K562 (cell line): Measurements from ENCODE around the gene POC1B. TPM values are rescaled to one million over a fixed set of nuclear protein-coding genes. Genes with fewer than 3 reads are reported as not detected.

Source experiments
- BDP1 ChIP-seq: IDR thresholded peaks from 3 replicates; pipeline ENCODE4 v1.6.1; 2011; ENCODE audit not compliant: insufficient read length, insufficient read depth
- DIDO1 ChIP-seq: fragments of 450-650 bp; IDR thresholded peaks from 2 replicates; pipeline ENCODE4 v1.6.1; 2016; ENCODE audit warnings: low read depth, missing biosample characterization, missing genetic modification characterization
- FOXM1 ChIP-seq, 2 experiments: fragments of 450-650 bp in 1 of 2; sonication (generic) in 1 of 2; formaldehyde crosslinking in 1 of 2; IDR thresholded peaks; 2 replicates each; pipeline versions ENCODE4 v1.6.1 to v1.9.0; 2017 to 2022; ENCODE audit warnings: low read depth in 2 of 2, mild to moderate bottlenecking in 2 of 2, missing genetic modification reagents in 1 of 2, moderate library complexity in 1 of 2
- GTF2A2 ChIP-seq: IDR thresholded peaks from 2 replicates; pipeline ENCODE4 v1.6.1; 2016; ENCODE audit warnings: mild to moderate bottlenecking, missing genetic modification characterization, missing compliant biosample characterization
- PHF21A ChIP-seq: fragments of 450-650 bp; IDR thresholded peaks from 2 replicates; pipeline ENCODE4 v1.6.1; 2017; ENCODE audit warnings: low read depth, borderline replicate concordance
- POLR2G ChIP-seq: fragments of 200-400 bp; formaldehyde crosslinking; IDR thresholded peaks from 2 replicates; pipeline ENCODE4 v1.6.1; 2017; ENCODE audit warnings: low read depth, mild to moderate bottlenecking, antibody characterized with exemption, low read length, moderate library complexity
- PYGO2 ChIP-seq: fragments of 450-650 bp; IDR thresholded peaks from 2 replicates; pipeline ENCODE4 v1.6.1; 2016; ENCODE audit warnings: mild to moderate bottlenecking, missing genetic modification characterization, moderate library complexity, missing compliant biosample characterization
- RB1 ChIP-seq: fragments of 450-650 bp; IDR thresholded peaks from 2 replicates; pipeline ENCODE4 v1.6.1; 2017; ENCODE audit warnings: low read depth, mild to moderate bottlenecking
- REST ChIP-seq, 2 experiments: fragments of 450-650 bp; formaldehyde crosslinking in 1 of 2; IDR thresholded peaks; 2 replicates each; pipeline versions ENCODE4 v1.4.0 to v1.6.1; 2014 to 2020; ENCODE audit warnings: mild to moderate bottlenecking in 2 of 2, borderline replicate concordance in 1 of 2, low read depth in 1 of 2
- SNAPC5 ChIP-seq: fragments of 250-450 bp; sonication (Bioruptor Pico); IDR thresholded peaks from 2 replicates; pipeline ENCODE4 v1.8.0; 2021; ENCODE audit warnings: moderate library complexity, mild to moderate bottlenecking, inconsistent platforms
- TCF15 ChIP-seq: fragments of 250-450 bp; sonication (Bioruptor Pico); IDR thresholded peaks from 2 replicates; pipeline ENCODE4 v1.8.0; 2022; ENCODE audit warnings: moderate library complexity, mild to moderate bottlenecking, inconsistent platforms
- VEZF1 ChIP-seq: fragments of 200-800 bp; sonication (Bioruptor generic); IDR thresholded peaks from 2 replicates; pipeline ENCODE4 v1.6.1; 2017; ENCODE audit warnings: missing genetic modification characterization, missing compliant biosample characterization
- ZNF41 ChIP-seq: fragments of 250-450 bp; sonication (Bioruptor Pico); conservative IDR thresholded peaks from 2 replicates; pipeline ENCODE4 v1.4.0; 2020; ENCODE audit warnings: mild to moderate bottlenecking
- ZNF717 ChIP-seq: fragments of 250-450 bp; sonication (Bioruptor Pico); IDR thresholded peaks from 2 replicates; pipeline ENCODE4 v1.5.0; 2021
- polyA plus RNA-seq, 8 experiments: library from polyadenylated mRNA; depleted of rRNA in 4 of 8; stranded (reverse) in 5 of 8; unstranded in 3 of 8; fragments of >200 nt; fragmentation: Nextera tagmentation in 2 of 8; fragmentation: Illumina TruSeq in 1 of 8; extraction: Ambion mirVana in 2 of 8; extraction: Trizol in 1 of 8; gene quantifications; 2 replicates each; pipeline versions ENCODE4 v1.2.1 to v1.2.3, GENCODE V29; 2011 to 2014; ENCODE audit warnings: inconsistent platforms in 1 of 8, missing spikeins in 1 of 8
- total RNA-seq, 7 experiments: library from RNA; depleted of rRNA in 6 of 7; stranded (reverse); fragments of >200 nt in 6 of 7; fragmentation: Illumina TruSeq in 2 of 7; extraction: Trizol in 2 of 7; gene quantifications; 2 replicates each; pipeline versions ENCODE4 v1.2.1 to v1.2.3, GENCODE V29; 2011 to 2021; ENCODE audit warnings: low replicate concordance in 1 of 7

POC1B gene
- total and polyA plus RNA-seq, 9 of the 15 experiments (the other 6 are each of a cell fraction or from before 2014, with no cell fraction given), result 4.5 to 16.1 (median 10.4) TPM

- TF ChIP-seq TCF15, result no peak
- TF ChIP-seq PYGO2, result peak; percentile 69; the same call in 1 of the 2 replicates
- no peak for TF ChIP-seq PHF21A
- peak; percentile 61; the same call in 1 of the 2 replicates for TF ChIP-seq DIDO1
- no peak for TF ChIP-seq SNAPC5 (CRISPR knock-in tag)
- no peak for TF ChIP-seq BDP1
- no peak for TF ChIP-seq POLR2G
- no peak for TF ChIP-seq REST (IDR thresholded peaks at IDR 0.05; ENCODE audit: borderline replicate concordance)
- TF ChIP-seq REST (CRISPR knock-in tag; IDR thresholded peaks at IDR 0.05; ENCODE audit: low read depth), result no peak
- no peak for TF ChIP-seq RB1
- TF ChIP-seq ZNF717 (CRISPR knock-in tag), result no peak
- TF ChIP-seq FOXM1 (IDR thresholded peaks at IDR 0.05; ENCODE audit: low read depth), result peak; percentile 95
- no peak for TF ChIP-seq FOXM1 (CRISPR knock-in tag; IDR thresholded peaks at IDR 0.05; ENCODE audit: low read depth)
- TF ChIP-seq GTF2A2 (tag), result no peak
- TF ChIP-seq VEZF1, result peak; percentile 67; the same call in 1 of the 2 replicates
- no peak for TF ChIP-seq ZNF41
These were observed 132.2 kb downstream of the POC1B start (continued) for GRCh38 chr12:89393551-89394121.
